CD14-positive monocyte (primary cell): ENCODE results near the gene ADAM19. TPM values are rescaled to one million over a fixed set of nuclear protein-coding genes. Genes with fewer than 3 reads are reported as not detected.

Source experiments
- DNase-seq, 3 donors: peaks; one replicate each; pipeline ENCODE4 v3.0.0-alpha.2; 2011 to 2022
- H2AFZ ChIP-seq: 2 replicates; pipeline ENCODE4 v1.6.0; 2012; ENCODE audit warnings: mild to moderate bottlenecking, low read depth, low read length, inconsistent platforms; ENCODE audit not compliant: insufficient read depth, poor library complexity, severe bottlenecking
- H3K27ac ChIP-seq, 2 donors: 1 replicate in 1 of 2; 2 replicates in 1 of 2; pipeline ENCODE4 v1.5.1; 2012 to 2013; ENCODE audit warnings: low read length in 2 of 2, control low read depth in 1 of 2, inconsistent platforms in 1 of 2, low read depth in 1 of 2, mild to moderate bottlenecking in 1 of 2
- H3K27me3 ChIP-seq, 2 donors: one replicate each; pipeline versions ENCODE4 v1.6.0 to v1.6.1; 2011 to 2013; ENCODE audit warnings: low read length in 2 of 2; ENCODE audit not compliant: control insufficient read depth in 2 of 2, insufficient read depth in 2 of 2
- H3K36me3 ChIP-seq, 2 donors: replicated peaks in 1 of 2; 1 replicate in 1 of 2; 2 replicates in 1 of 2; pipeline versions ENCODE4 v1.5.1 to v1.6.1; 2012 to 2013; ENCODE audit warnings: low read length in 2 of 2, control low read depth in 1 of 2, inconsistent platforms in 1 of 2, mild to moderate bottlenecking in 1 of 2; ENCODE audit not compliant: insufficient read depth in 2 of 2, control insufficient read depth in 1 of 2
- H3K4me1 ChIP-seq, 2 donors: 1 replicate in 1 of 2; 2 replicates in 1 of 2; pipeline versions ENCODE4 v1.5.1 to v1.6.1; 2012 to 2013; ENCODE audit warnings: low read length in 2 of 2, control low read depth in 1 of 2, inconsistent platforms in 1 of 2, mild to moderate bottlenecking in 1 of 2, moderate library complexity in 1 of 2; ENCODE audit not compliant: insufficient read depth in 2 of 2, control insufficient read depth in 1 of 2
- H3K4me2 ChIP-seq: replicated peaks from 2 replicates; pipeline ENCODE3; 2012; ENCODE audit warnings: low read length, moderate library complexity, mild to moderate bottlenecking; ENCODE audit not compliant: poor library complexity, severe bottlenecking; ENCODE audit errors: extremely low read depth
- H3K4me3 ChIP-seq, 3 experiments: fragments of 200-600 bp in 1 of 3; sonication (generic) in 1 of 3; replicated peaks in 1 of 3; 1 replicate in 2 of 3; 2 replicates in 1 of 3; pipeline ENCODE4 v1.5.1; 2011 to 2013; ENCODE audit warnings: low read length in 3 of 3, mild to moderate bottlenecking in 3 of 3, control low read depth in 2 of 3, low read depth in 2 of 3, inconsistent platforms in 1 of 3, moderate library complexity in 1 of 3
- H3K79me2 ChIP-seq: 2 replicates; pipeline ENCODE4 v1.6.0; 2012; ENCODE audit warnings: mild to moderate bottlenecking, control low read depth, inconsistent platforms, low read length, moderate library complexity; ENCODE audit not compliant: insufficient read depth
- H3K9ac ChIP-seq: 2 replicates; pipeline ENCODE4 v1.6.0; 2017; ENCODE audit warnings: low read length, mild to moderate bottlenecking; ENCODE audit not compliant: insufficient read depth, poor library complexity, severe bottlenecking
- H3K9me3 ChIP-seq, 2 donors: replicated peaks in 1 of 2; 1 replicate in 1 of 2; 2 replicates in 1 of 2; pipeline versions ENCODE4 v1.5.1 to v1.6.1; 2012 to 2013; ENCODE audit warnings: low read length in 2 of 2, control low read depth in 1 of 2; ENCODE audit not compliant: control insufficient read depth in 1 of 2, insufficient read depth in 1 of 2
- H4K20me1 ChIP-seq: 2 replicates; pipeline ENCODE4 v1.6.0; 2012; ENCODE audit warnings: mild to moderate bottlenecking, low read length, control low read depth, moderate library complexity; ENCODE audit not compliant: insufficient read depth
- H3K27ac Mint-ChIP-seq, 7 donors: one replicate each; pipeline ENCODE4 v1.8.0; 2020; ENCODE audit warnings: mild to moderate bottlenecking in 7 of 7, mixed read lengths in 7 of 7, moderate library complexity in 6 of 7, inconsistent platforms in 2 of 7
- H3K27me3 Mint-ChIP-seq, 3 donors: one replicate each; pipeline ENCODE4 v1.8.0; 2021 to 2022; ENCODE audit warnings: low read depth in 3 of 3, mild to moderate bottlenecking in 3 of 3, mixed read lengths in 3 of 3, moderate library complexity in 3 of 3, inconsistent platforms in 1 of 3
- H3K36me3 Mint-ChIP-seq, 2 donors: one replicate each; pipeline ENCODE4 v1.8.0; 2020; ENCODE audit warnings: mixed read lengths in 2 of 2, inconsistent platforms in 1 of 2, mild to moderate bottlenecking in 1 of 2
- H3K4me1 Mint-ChIP-seq: one replicate; pipeline ENCODE4 v1.8.0; 2020; ENCODE audit warnings: mild to moderate bottlenecking, mixed read lengths
- H3K4me3 Mint-ChIP-seq, 2 donors: one replicate each; pipeline ENCODE4 v1.8.0; 2020; ENCODE audit warnings: mild to moderate bottlenecking in 2 of 2, mixed read lengths in 2 of 2, moderate library complexity in 1 of 2
- H3K9me3 Mint-ChIP-seq, 7 donors: one replicate each; pipeline ENCODE4 v1.8.0; 2020 to 2022; ENCODE audit warnings: mixed read lengths in 7 of 7, mild to moderate bottlenecking in 6 of 7, moderate library complexity in 6 of 7, inconsistent platforms in 2 of 7
- WGBS: methylation state at CpG from one replicate; pipeline ENCODE4 v1.1.5; 2013; ENCODE audit warnings: missing lambda C conversion rate; ENCODE audit not compliant: insufficient coverage; 5-methylcytosine and 5-hydroxymethylcytosine counted together
- intact Hi-C, 2 donors: fragments of 100-400 bp; cut with micrococcal nuclease; formaldehyde crosslinking; loops; one replicate each; pipeline versions ENCODE4 v1.15.0 to v1.15.1; 2023
- polyA plus RNA-seq, 3 donors: library from polyadenylated mRNA; depleted of rRNA in 1 of 3; unstranded in 2 of 3; stranded (reverse) in 1 of 3; fragments of 300-500 nt in 2 of 3; fragments of >200 nt in 1 of 3; fragmentation: Illumina TruSeq in 2 of 3; gene quantifications; 1 replicate in 2 of 3; 2 replicates in 1 of 3; pipeline ENCODE4 v1.2.3, GENCODE V29; 2012 to 2021
- TF ChIP-seq, protein P1 (sequence below): fragments of 200-600 bp; IDR thresholded peaks from one replicate; pipeline ENCODE4 v1.8.0; 2022; ENCODE audit warnings: antibody characterized with exemption, mild to moderate bottlenecking

Gene ADAM19
- polyA plus RNA-seq, 3 donors: 3.0 to 12.7 (median 6.2) TPM

DNA sequence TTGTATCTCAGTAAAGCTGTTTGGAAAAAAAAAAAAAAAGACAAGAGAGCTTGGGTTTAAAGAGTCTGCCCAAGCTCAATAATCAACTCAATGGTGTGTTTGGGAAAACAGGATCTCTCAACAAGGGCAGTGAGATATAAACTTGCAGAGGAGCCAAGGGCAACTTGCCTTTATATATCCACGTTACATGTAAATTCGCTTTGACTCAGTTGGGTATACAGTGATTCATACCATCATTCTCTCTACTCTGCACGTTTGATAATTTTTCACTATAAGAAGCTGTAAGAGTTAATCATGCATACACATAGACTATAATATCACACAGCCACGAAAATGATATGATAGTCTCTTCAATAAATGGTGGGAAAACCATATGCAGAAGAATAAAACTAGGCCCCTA, 24.9 kb downstream of the ADAM19 start:
- Histone ChIP-seq H3K4me1 (peaks cover 36 to 55% of the 10 kb centered on the region in 2 donors), H3K27me3 (no peaks in the 10 kb centered on the region), H3K4me2 (no peak overlapping the region), H3K79me2 (peaks cover 31% of the 10 kb centered on the region), H3K27ac (no peak overlapping the region), H3K9me3 (no peaks in the 10 kb centered on the region), H4K20me1 (peaks cover 17% of the 10 kb centered on the region), H3K4me3 (no peak overlapping the region), H3K36me3 (peaks cover 0 to 5% of the 10 kb centered on the region in 2 donors), H2AFZ (no peak overlapping the region), H3K9ac (no peak overlapping the region)
- peaks cover 0 to 3% (median 0%) of the 10 kb centered on the region in 3 donors for H3K27me3 Mint-ChIP-seq
- H3K36me3 Mint-ChIP-seq: peaks cover 18 to 31% of the 10 kb centered on the region in 2 donors
- no peak overlapping the region for H3K4me3 Mint-ChIP-seq
- DNase-seq: no peak
- H3K27ac Mint-ChIP-seq: no peak overlapping the region
- WGBS: no CpG with 5 or more reads among the region's 4 CpGs
- H3K9me3 Mint-ChIP-seq: peaks cover 0 to 4% (median 0%) of the 10 kb centered on the region in 7 donors
- intact Hi-C loops: loop anchor here in 1 of 2 donors (10.0 kb wide), 1 partner anchor 54 kb away; no protein-coding TSS in a partner anchor
- TF ChIP-seq, protein P1, sequence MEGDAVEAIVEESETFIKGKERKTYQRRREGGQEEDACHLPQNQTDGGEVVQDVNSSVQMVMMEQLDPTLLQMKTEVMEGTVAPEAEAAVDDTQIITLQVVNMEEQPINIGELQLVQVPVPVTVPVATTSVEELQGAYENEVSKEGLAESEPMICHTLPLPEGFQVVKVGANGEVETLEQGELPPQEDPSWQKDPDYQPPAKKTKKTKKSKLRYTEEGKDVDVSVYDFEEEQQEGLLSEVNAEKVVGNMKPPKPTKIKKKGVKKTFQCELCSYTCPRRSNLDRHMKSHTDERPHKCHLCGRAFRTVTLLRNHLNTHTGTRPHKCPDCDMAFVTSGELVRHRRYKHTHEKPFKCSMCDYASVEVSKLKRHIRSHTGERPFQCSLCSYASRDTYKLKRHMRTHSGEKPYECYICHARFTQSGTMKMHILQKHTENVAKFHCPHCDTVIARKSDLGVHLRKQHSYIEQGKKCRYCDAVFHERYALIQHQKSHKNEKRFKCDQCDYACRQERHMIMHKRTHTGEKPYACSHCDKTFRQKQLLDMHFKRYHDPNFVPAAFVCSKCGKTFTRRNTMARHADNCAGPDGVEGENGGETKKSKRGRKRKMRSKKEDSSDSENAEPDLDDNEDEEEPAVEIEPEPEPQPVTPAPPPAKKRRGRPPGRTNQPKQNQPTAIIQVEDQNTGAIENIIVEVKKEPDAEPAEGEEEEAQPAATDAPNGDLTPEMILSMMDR: no peak
- H3K4me1 Mint-ChIP-seq: peaks cover 54% of the 10 kb centered on the region

DNA sequence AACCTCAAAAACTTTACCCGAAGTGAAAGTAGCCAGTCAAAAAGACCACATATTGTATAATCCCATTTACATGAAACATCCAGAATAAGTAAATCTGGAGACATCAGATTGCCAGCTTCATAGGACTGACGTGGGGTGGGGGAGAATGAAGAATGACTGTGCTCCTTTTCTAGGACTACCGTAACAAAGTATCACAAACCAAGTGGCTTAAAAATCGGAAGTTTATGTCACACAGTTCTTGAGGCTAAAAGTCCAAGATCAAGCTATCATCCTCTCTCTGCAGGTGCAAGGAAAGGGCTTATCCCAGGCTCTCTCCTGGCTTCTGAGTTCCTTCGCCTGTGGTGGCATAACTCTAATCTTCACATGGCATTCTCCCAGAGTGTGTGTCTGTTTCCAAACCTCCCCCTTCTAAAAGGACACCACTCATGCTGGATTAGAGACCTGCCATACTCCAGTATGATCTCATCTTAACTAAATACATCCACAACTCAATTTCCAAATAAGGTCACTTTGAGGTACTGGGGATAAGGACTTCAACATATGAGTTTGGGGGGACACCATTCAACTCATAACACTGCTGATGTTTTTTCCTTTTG, 25.5 kb downstream of the ADAM19 start:
- Mint-ChIP-seq H3K4me1 (peaks cover 52% of the 10 kb centered on the region), H3K9me3 (peaks cover 0 to 4% (median 0%) of the 10 kb centered on the region in 7 donors), H3K4me3 (no peak overlapping the region), H3K27me3 (peaks cover 0 to 3% (median 0%) of the 10 kb centered on the region in 3 donors), H3K36me3 (peaks cover 22 to 31% of the 10 kb centered on the region in 2 donors), H3K27ac (peak overlapping the region in 1 of 7 donors; percentile 11)
- intact Hi-C loops: loop anchor here in 1 of 2 donors (10.0 kb wide), 1 partner anchor 55 kb away; no protein-coding TSS in a partner anchor
- TF ChIP-seq, protein P1: no peak
- Histone ChIP-seq H3K36me3 (peaks cover 0 to 5% of the 10 kb centered on the region in 2 donors), H3K4me1 (peaks cover 30 to 50% of the 10 kb centered on the region in 2 donors), H3K27ac (no peak overlapping the region), H2AFZ (no peak overlapping the region), H3K9ac (no peak overlapping the region), H3K9me3 (no peaks in the 10 kb centered on the region), H3K4me2 (no peak overlapping the region), H3K4me3 (no peak overlapping the region), H4K20me1 (peaks cover 18% of the 10 kb centered on the region), H3K79me2 (peaks cover 31% of the 10 kb centered on the region), H3K27me3 (no peaks in the 10 kb centered on the region)
- no peak for DNase-seq
- WGBS: 100% methylated on average over 1 of the region's 5 CpGs
